Fibroblast of lung (primary cell): ENCODE measurements around the gene PLPP1.

Source experiments
- EZH2 ChIP-seq: IDR thresholded peaks from 2 replicates; pipeline ENCODE4 v1.5.1; 2012; ENCODE audit warnings: low read length, control low read depth, mild to moderate bottlenecking; ENCODE audit errors: missing control alignments
- TF ChIP-seq, protein P1 (sequence below), 2 donors: IDR thresholded peaks in 1 of 2; conservative IDR thresholded peaks in 1 of 2; 1 replicate in 1 of 2; 2 replicates in 1 of 2; pipeline ENCODE4 v1.5.1; 2011 to 2012; ENCODE audit warnings: low read length in 2 of 2, control low read depth in 1 of 2, inconsistent platforms in 1 of 2, low read depth in 1 of 2, mild to moderate bottlenecking in 1 of 2

DNA sequence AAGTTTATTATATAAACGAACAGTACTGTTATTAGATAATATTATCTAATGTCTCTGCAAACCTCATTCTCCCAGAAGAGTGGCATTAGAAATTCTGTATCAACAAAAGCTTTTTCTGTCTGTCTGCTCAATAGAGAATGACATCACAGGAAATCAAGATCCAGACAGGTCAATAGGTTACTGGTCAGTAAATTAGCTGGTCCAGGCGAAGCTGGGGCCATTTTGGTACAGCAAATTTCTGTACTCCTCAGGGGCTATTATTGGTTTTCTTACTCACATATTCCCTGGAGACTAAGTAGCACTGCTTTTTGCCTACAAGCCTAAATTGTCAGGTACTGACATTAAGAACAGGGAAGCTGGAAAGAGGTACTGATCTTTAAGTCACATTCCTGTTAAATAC lies 80.5 kb downstream of the PLPP1 start:
- TF ChIP-seq, protein P1, sequence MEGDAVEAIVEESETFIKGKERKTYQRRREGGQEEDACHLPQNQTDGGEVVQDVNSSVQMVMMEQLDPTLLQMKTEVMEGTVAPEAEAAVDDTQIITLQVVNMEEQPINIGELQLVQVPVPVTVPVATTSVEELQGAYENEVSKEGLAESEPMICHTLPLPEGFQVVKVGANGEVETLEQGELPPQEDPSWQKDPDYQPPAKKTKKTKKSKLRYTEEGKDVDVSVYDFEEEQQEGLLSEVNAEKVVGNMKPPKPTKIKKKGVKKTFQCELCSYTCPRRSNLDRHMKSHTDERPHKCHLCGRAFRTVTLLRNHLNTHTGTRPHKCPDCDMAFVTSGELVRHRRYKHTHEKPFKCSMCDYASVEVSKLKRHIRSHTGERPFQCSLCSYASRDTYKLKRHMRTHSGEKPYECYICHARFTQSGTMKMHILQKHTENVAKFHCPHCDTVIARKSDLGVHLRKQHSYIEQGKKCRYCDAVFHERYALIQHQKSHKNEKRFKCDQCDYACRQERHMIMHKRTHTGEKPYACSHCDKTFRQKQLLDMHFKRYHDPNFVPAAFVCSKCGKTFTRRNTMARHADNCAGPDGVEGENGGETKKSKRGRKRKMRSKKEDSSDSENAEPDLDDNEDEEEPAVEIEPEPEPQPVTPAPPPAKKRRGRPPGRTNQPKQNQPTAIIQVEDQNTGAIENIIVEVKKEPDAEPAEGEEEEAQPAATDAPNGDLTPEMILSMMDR (conservative IDR thresholded peaks at IDR 0.05 in 1 of 2, IDR thresholded peaks at IDR 0.05 in 1 of 2; ENCODE audit: low read depth in 1 of 2, low read length in 2 of 2): no peak
- no peak for TF ChIP-seq EZH2
